Measurements from ENCODE around the gene C5AR1.

DNA sequence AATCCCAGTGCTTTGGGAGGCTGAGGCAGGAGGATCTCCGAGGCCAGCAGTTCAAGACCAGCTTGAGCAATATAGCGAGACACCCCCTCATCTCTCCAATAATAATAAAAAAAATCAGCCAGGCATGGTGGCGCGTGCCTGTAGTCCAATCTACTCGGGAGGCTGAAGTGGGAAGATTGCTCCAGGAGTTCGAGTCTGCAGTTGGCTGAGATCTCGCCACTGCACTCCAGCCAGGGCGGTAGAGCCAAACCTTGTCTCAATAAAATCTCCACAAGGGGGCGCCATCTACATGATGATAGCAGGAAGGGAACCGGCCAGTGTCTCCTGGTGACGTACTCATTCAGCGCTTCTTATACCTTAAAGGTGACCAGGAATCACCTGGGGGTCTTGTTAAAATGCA lies 13.6 kb upstream of the C5AR1 start:
- TF ChIP-seq, protein P1, sequence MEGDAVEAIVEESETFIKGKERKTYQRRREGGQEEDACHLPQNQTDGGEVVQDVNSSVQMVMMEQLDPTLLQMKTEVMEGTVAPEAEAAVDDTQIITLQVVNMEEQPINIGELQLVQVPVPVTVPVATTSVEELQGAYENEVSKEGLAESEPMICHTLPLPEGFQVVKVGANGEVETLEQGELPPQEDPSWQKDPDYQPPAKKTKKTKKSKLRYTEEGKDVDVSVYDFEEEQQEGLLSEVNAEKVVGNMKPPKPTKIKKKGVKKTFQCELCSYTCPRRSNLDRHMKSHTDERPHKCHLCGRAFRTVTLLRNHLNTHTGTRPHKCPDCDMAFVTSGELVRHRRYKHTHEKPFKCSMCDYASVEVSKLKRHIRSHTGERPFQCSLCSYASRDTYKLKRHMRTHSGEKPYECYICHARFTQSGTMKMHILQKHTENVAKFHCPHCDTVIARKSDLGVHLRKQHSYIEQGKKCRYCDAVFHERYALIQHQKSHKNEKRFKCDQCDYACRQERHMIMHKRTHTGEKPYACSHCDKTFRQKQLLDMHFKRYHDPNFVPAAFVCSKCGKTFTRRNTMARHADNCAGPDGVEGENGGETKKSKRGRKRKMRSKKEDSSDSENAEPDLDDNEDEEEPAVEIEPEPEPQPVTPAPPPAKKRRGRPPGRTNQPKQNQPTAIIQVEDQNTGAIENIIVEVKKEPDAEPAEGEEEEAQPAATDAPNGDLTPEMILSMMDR (conservative IDR thresholded peaks at IDR 0.05; ENCODE audit: low read length): peak; percentile 82
- TF ChIP-seq EZH2phosphoT487 (IDR thresholded peaks at IDR 0.05; ENCODE audit: borderline replicate concordance): no peak

Measured in Loucy (cell line).